Karpas-422 (cell line): Measurements from ENCODE around the gene NDUFV1. TPM values are rescaled to one million over a fixed set of nuclear protein-coding genes. Genes with fewer than 3 reads are reported as not detected.

Experiments used
- DNase-seq: peaks from one replicate; pipeline ENCODE4 v3.0.0-alpha.2; 2015
- H2AFZ ChIP-seq: fragments of 200-600 bp; sonication (generic); 2 replicates; pipeline ENCODE4 v1.6.1; 2014; ENCODE audit warnings: antibody characterized with exemption, low read length, mixed read lengths
- H3K27ac ChIP-seq: fragments of 200-600 bp; sonication (generic); 2 replicates; pipeline ENCODE4 v1.5.1; 2014; ENCODE audit warnings: mild to moderate bottlenecking, low read length, moderate library complexity
- H3K27me3 ChIP-seq: fragments of 200-600 bp; sonication (generic); 2 replicates; pipeline ENCODE4 v1.6.1; 2014; ENCODE audit warnings: low read length, mixed read lengths
- H3K36me3 ChIP-seq: fragments of 200-600 bp; sonication (generic); 2 replicates; pipeline ENCODE4 v1.6.1; 2014; ENCODE audit warnings: low read length, mixed read lengths; ENCODE audit not compliant: insufficient read depth
- H3K4me1 ChIP-seq: fragments of 200-600 bp; sonication (generic); 2 replicates; pipeline ENCODE4 v1.6.1; 2014; ENCODE audit warnings: mild to moderate bottlenecking, low read length, mixed read lengths
- H3K4me2 ChIP-seq: fragments of 200-600 bp; sonication (generic); 2 replicates; pipeline ENCODE4 v1.6.1; 2014; ENCODE audit warnings: low read length, low read depth, mild to moderate bottlenecking; ENCODE audit not compliant: poor library complexity, severe bottlenecking
- H3K4me3 ChIP-seq: fragments of 200-600 bp; sonication (generic); 2 replicates; pipeline ENCODE4 v1.5.1; 2014; ENCODE audit warnings: mild to moderate bottlenecking, antibody characterized with exemption, low read length, mixed read lengths
- H3K79me2 ChIP-seq: fragments of 200-600 bp; sonication (generic); 2 replicates; pipeline ENCODE4 v1.6.1; 2014; ENCODE audit warnings: mild to moderate bottlenecking, low read length, mixed read lengths
- H3K9ac ChIP-seq: fragments of 200-600 bp; sonication (generic); 2 replicates; pipeline ENCODE4 v1.6.0; 2014; ENCODE audit warnings: low read length
- H3K9me2 ChIP-seq: fragments of 200-600 bp; sonication (generic), shearing (Covaris generic); replicated peaks from 2 replicates; pipeline ENCODE4 v1.6.0; 2014; ENCODE audit warnings: mild to moderate bottlenecking, low read length, moderate library complexity; ENCODE audit not compliant: insufficient read depth
- H3K9me3 ChIP-seq: fragments of 300-700, 200-600 bp; sonication (generic); 2 replicates; pipeline ENCODE4 v1.6.1; 2014; ENCODE audit warnings: low read length, mixed read lengths
- H4K20me1 ChIP-seq: fragments of 200-600 bp; sonication (generic); 2 replicates; pipeline ENCODE4 v1.6.1; 2014; ENCODE audit warnings: mild to moderate bottlenecking, antibody characterized with exemption, low read length, low read depth; ENCODE audit not compliant: insufficient read depth
- total RNA-seq: library from RNA; depleted of rRNA; stranded (reverse); fragments of >200 nt; shearing (Covaris generic); gene quantifications from 2 replicates; pipeline ENCODE4 v1.2.3, GENCODE V29; 2014; ENCODE audit warnings: low replicate concordance

NDUFV1 gene
- total RNA-seq, 1 experiment from 2014 or later: 145 TPM

GRCh38 chr11:67645521-67646461 is 39.1 kb downstream of the NDUFV1 start:
- H3K4me2 ChIP-seq: no peak overlapping the region
- DNase-seq: peak; percentile 47
- H4K20me1 ChIP-seq: no peaks in the 10 kb centered on the region
- no peaks in the 10 kb centered on the region for H3K36me3 ChIP-seq
- H3K9me2 ChIP-seq: no peaks in the 10 kb centered on the region
- peaks cover 4% of the 10 kb centered on the region; the same call in 1 of the 2 replicates for H3K9me3 ChIP-seq
- no peak overlapping the region for H3K9ac ChIP-seq
- no peak overlapping the region for H3K27ac ChIP-seq
- H3K27me3 ChIP-seq: no peaks in the 10 kb centered on the region; the same call in 1 of the 2 replicates
- no peaks in the 10 kb centered on the region for H3K79me2 ChIP-seq
- peaks cover 57% of the 10 kb centered on the region for H3K4me1 ChIP-seq
- H2AFZ ChIP-seq: no peak overlapping the region
- no peak overlapping the region for H3K4me3 ChIP-seq

GRCh38 chr11:67646535-67647336 is 40.0 kb downstream of the NDUFV1 start:
- DNase-seq: peak; percentile 85
- Histone ChIP-seq H3K27ac (no peak overlapping the region), H3K4me2 (peak overlapping the region; percentile 53), H3K79me2 (no peaks in the 10 kb centered on the region), H3K4me1 (peaks cover 63% of the 10 kb centered on the region), H3K9me3 (peaks cover 4% of the 10 kb centered on the region; the same call in 1 of the 2 replicates), H4K20me1 (no peaks in the 10 kb centered on the region), H3K9ac (peak overlapping the region; percentile 40), H3K27me3 (no peaks in the 10 kb centered on the region; the same call in 1 of the 2 replicates), H3K4me3 (peak overlapping the region; percentile 31; the same call in 1 of the 2 replicates), H3K9me2 (no peaks in the 10 kb centered on the region), H3K36me3 (no peaks in the 10 kb centered on the region), H2AFZ (no peak overlapping the region)

- no peak overlapping the region for H3K9ac ChIP-seq
- no peaks in the 10 kb centered on the region for H3K36me3 ChIP-seq
- DNase-seq: no peak
- H3K9me3 ChIP-seq: peaks cover 4% of the 10 kb centered on the region; the same call in 1 of the 2 replicates
- peak overlapping the region; percentile 95 for H3K27ac ChIP-seq
- no peaks in the 10 kb centered on the region for H3K9me2 ChIP-seq
- H2AFZ ChIP-seq: no peak overlapping the region
- H3K4me2 ChIP-seq: peak overlapping the region; percentile 82
- H4K20me1 ChIP-seq: no peaks in the 10 kb centered on the region
- peaks cover 63% of the 10 kb centered on the region for H3K4me1 ChIP-seq
- no peak overlapping the region for H3K4me3 ChIP-seq
- H3K79me2 ChIP-seq: no peaks in the 10 kb centered on the region
- no peaks in the 10 kb centered on the region; the same call in 1 of the 2 replicates for H3K27me3 ChIP-seq
These were observed 40.7 kb downstream of the NDUFV1 start for GRCh38 chr11:67647471-67647870.

GRCh38 chr11:67648140-67648795 is 41.5 kb downstream of the NDUFV1 start:
- H3K9me2 ChIP-seq: no peaks in the 10 kb centered on the region
- H3K79me2 ChIP-seq: no peaks in the 10 kb centered on the region
- H3K9me3 ChIP-seq: peaks cover 4% of the 10 kb centered on the region; the same call in 1 of the 2 replicates
- peaks cover 63% of the 10 kb centered on the region for H3K4me1 ChIP-seq
- H3K36me3 ChIP-seq: no peaks in the 10 kb centered on the region
- DNase-seq: peak; percentile 96
- no peak overlapping the region; the same call in 1 of the 2 replicates for H2AFZ ChIP-seq
- H3K4me2 ChIP-seq: peak overlapping the region; percentile 82
- H3K4me3 ChIP-seq: peak overlapping the region; percentile 69; the same call in 1 of the 2 replicates
- no peaks in the 10 kb centered on the region for H4K20me1 ChIP-seq
- H3K27ac ChIP-seq: peak overlapping the region; percentile 95
- H3K9ac ChIP-seq: peak overlapping the region; percentile 60
- H3K27me3 ChIP-seq: no peaks in the 10 kb centered on the region; the same call in 1 of the 2 replicates

- Histone ChIP-seq H3K79me2 (no peaks in the 10 kb centered on the region), H3K27me3 (no peaks in the 10 kb centered on the region; the same call in 1 of the 2 replicates), H3K4me2 (peak overlapping the region; percentile 82), H3K4me3 (peak overlapping the region; percentile 69; the same call in 1 of the 2 replicates), H3K9me3 (peaks cover 3% of the 10 kb centered on the region; the same call in 1 of the 2 replicates), H3K9me2 (no peaks in the 10 kb centered on the region), H3K4me1 (peaks cover 63% of the 10 kb centered on the region), H2AFZ (no peak overlapping the region), H4K20me1 (no peaks in the 10 kb centered on the region), H3K9ac (peak overlapping the region; percentile 60), H3K27ac (peak overlapping the region; percentile 95), H3K36me3 (no peaks in the 10 kb centered on the region)
- peak; percentile 96 for DNase-seq
These were observed 42.3 kb downstream of the NDUFV1 start for GRCh38 chr11:67648796-67649613.

- no peaks in the 10 kb centered on the region for H3K36me3 ChIP-seq
- peak overlapping the region; percentile 82 for H3K4me2 ChIP-seq
- peak; percentile 91 for DNase-seq
- H3K27ac ChIP-seq: peak overlapping the region; percentile 95
- peak overlapping the region; percentile 78 for H3K9ac ChIP-seq
- H3K79me2 ChIP-seq: no peaks in the 10 kb centered on the region
- 0 out of 2 replicates have a peak overlapping the region, but pooled peaks have one; percentile 44 for H2AFZ ChIP-seq
- H3K27me3 ChIP-seq: no peaks in the 10 kb centered on the region
- no peaks in the 10 kb centered on the region for H3K9me3 ChIP-seq
- no peaks in the 10 kb centered on the region for H3K9me2 ChIP-seq
- H3K4me3 ChIP-seq: peak overlapping the region; percentile 69
- no peaks in the 10 kb centered on the region for H4K20me1 ChIP-seq
- peaks cover 63% of the 10 kb centered on the region for H3K4me1 ChIP-seq
These were observed 43.1 kb downstream of the NDUFV1 start for GRCh38 chr11:67649634-67650510.
